ENCODE data around the gene CST9.

CST9 gene

GRCh38 chr20:23605867-23606651 is at the start of gene CST9:
Gene CST9 (minus strand): TSS chr20:23605917. CDS start chr20:23605864, 53 bp downstream.
- H3K27ac ChIP-seq = no peak within 1 kb of the TSS
- no peaks in the 10 kb centered on the region for H3K36me3 ChIP-seq
- H3K4me3 ChIP-seq (ENCODE audit: low read depth in 1 of 2, low read length in 1 of 2) = no peak within 1 kb of the TSS
- H3K27me3 ChIP-seq = peaks cover 3% of the 10 kb centered on the region
- no peaks in the 10 kb centered on the region for H3K4me1 ChIP-seq (ENCODE audit: control insufficient read depth in 1 of 2, insufficient read depth in 1 of 2, low read depth in 1 of 2, low read length in 1 of 2)
- TF ChIP-seq CTCF (IDR thresholded peaks at IDR 0.05) = no peak
- H3K9me3 ChIP-seq = no peaks in the 10 kb centered on the region

DNA sequence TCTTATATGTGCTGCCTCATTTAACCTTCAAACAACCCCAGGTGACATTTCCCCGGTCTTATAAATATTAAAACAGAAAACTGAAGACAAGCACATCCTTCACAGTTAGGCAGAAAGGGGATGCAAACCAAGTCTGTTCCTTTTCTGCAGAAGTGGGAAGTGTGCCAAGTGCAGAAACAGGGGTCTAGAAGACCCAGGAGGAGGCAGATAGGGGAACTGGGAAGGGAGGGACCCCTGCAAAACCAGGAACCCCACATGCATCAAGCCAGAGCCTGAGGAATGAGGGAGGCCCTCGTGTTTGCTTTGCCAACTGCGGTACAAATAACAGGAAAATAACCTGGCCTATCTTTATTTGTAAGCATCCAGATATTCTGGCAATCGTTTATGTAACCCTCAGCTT is 49.0 kb upstream of the CST9 start:
- TF ChIP-seq CTCF (IDR thresholded peaks at IDR 0.05) = no peak
- Histone ChIP-seq H3K27ac (peak overlapping the region; percentile 77), H3K36me3 (no peaks in the 10 kb centered on the region), H3K4me1 (ENCODE audit: control insufficient read depth in 1 of 2, insufficient read depth in 1 of 2, low read depth in 1 of 2, low read length in 1 of 2) (peaks cover 20 to 32% of the 10 kb centered on the region in 2 experiments), H3K9me3 (no peaks in the 10 kb centered on the region), H3K27me3 (no peaks in the 10 kb centered on the region), H3K4me3 (ENCODE audit: low read depth in 1 of 2, low read length in 1 of 2) (no peak overlapping the region)

- Histone ChIP-seq H3K36me3 (no peaks in the 10 kb centered on the region), H3K9me3 (no peaks in the 10 kb centered on the region), H3K27me3 (no peaks in the 10 kb centered on the region), H3K4me3 (ENCODE audit: low read depth in 1 of 2, low read length in 1 of 2) (no peak overlapping the region), H3K27ac (no peak overlapping the region), H3K4me1 (ENCODE audit: control insufficient read depth in 1 of 2, insufficient read depth in 1 of 2, low read depth in 1 of 2, low read length in 1 of 2) (peaks cover 20 to 32% of the 10 kb centered on the region in 2 experiments)
- TF ChIP-seq CTCF (IDR thresholded peaks at IDR 0.05) = no peak
Measured at GRCh38 chr20:23654000-23654399, 48.3 kb upstream of the CST9 start.

- Histone ChIP-seq H3K27ac (no peak overlapping the region), H3K9me3 (no peaks in the 10 kb centered on the region), H3K36me3 (no peaks in the 10 kb centered on the region), H3K4me1 (ENCODE audit: control insufficient read depth in 1 of 2, insufficient read depth in 1 of 2, low read depth in 1 of 2, low read length in 1 of 2) (peaks cover 20 to 32% of the 10 kb centered on the region in 2 experiments), H3K4me3 (ENCODE audit: low read depth in 1 of 2, low read length in 1 of 2) (no peak overlapping the region), H3K27me3 (no peaks in the 10 kb centered on the region)
- TF ChIP-seq CTCF (IDR thresholded peaks at IDR 0.05) = no peak
Measured at GRCh38 chr20:23653400-23653938, 47.8 kb upstream of the CST9 start.

GRCh38 chr20:23652926-23653325 is 47.2 kb upstream of the CST9 start:
- Histone ChIP-seq H3K4me1 (ENCODE audit: control insufficient read depth in 1 of 2, insufficient read depth in 1 of 2, low read depth in 1 of 2, low read length in 1 of 2) (peaks cover 20 to 32% of the 10 kb centered on the region in 2 experiments), H3K4me3 (ENCODE audit: low read depth in 1 of 2, low read length in 1 of 2) (no peak overlapping the region), H3K27ac (no peak overlapping the region), H3K36me3 (no peaks in the 10 kb centered on the region), H3K27me3 (no peaks in the 10 kb centered on the region), H3K9me3 (no peaks in the 10 kb centered on the region)
- TF ChIP-seq CTCF (IDR thresholded peaks at IDR 0.05) = no peak

All from neutrophil (primary cell).